Nephron progenitor cell (in vitro differentiated cells): Measurements from ENCODE around the gene GDI2.

ENCODE experiments used
- DNase-seq: peaks from one replicate; pipeline ENCODE4 v3.0.0; 2021
- H3K27ac Mint-ChIP-seq: 2 replicates; pipeline ENCODE4 v1.8.0; 2021; ENCODE audit warnings: mild to moderate bottlenecking, moderate library complexity, mixed read lengths
- H3K27me3 Mint-ChIP-seq: 2 replicates; pipeline ENCODE4 v1.8.0; 2021; ENCODE audit warnings: mild to moderate bottlenecking, low read depth, mixed read lengths; ENCODE audit not compliant: poor library complexity
- H3K36me3 Mint-ChIP-seq: 2 replicates; pipeline ENCODE4 v1.8.0; 2021; ENCODE audit warnings: low read depth, mixed read lengths
- H3K4me1 Mint-ChIP-seq: 2 replicates; pipeline ENCODE4 v1.8.0; 2021; ENCODE audit warnings: mixed read lengths
- H3K4me3 Mint-ChIP-seq: 2 replicates; pipeline ENCODE4 v1.8.0; 2021; ENCODE audit warnings: mild to moderate bottlenecking, moderate library complexity, mixed read lengths
- H3K9me3 Mint-ChIP-seq: 2 replicates; pipeline ENCODE4 v1.8.0; 2021; ENCODE audit warnings: mild to moderate bottlenecking, moderate library complexity, mixed read lengths
- CTCF ChIP-seq: fragments of 200-600 bp; sonication (generic); IDR thresholded peaks from 2 replicates; pipeline ENCODE4 v1.5.0; 2021; ENCODE audit warnings: antibody characterized with exemption

GDI2 gene

GRCh38 chr10:5776136-5776880 is 36.9 kb downstream of the GDI2 start:
- peaks cover 8% of the 10 kb centered on the region for H3K4me1 Mint-ChIP-seq
- H3K9me3 Mint-ChIP-seq: peaks cover 12% of the 10 kb centered on the region
- no peaks in the 10 kb centered on the region for H3K27me3 Mint-ChIP-seq
- H3K4me3 Mint-ChIP-seq: no peak overlapping the region
- peaks cover 96% of the 10 kb centered on the region for H3K36me3 Mint-ChIP-seq
- DNase-seq: no peak
- H3K27ac Mint-ChIP-seq: peak overlapping the region; percentile 76
- TF ChIP-seq CTCF: no peak

GRCh38 chr10:5775685-5776084 is 37.5 kb downstream of the GDI2 start:
- Mint-ChIP-seq H3K4me3 (no peak overlapping the region), H3K27ac (peak overlapping the region; percentile 76), H3K36me3 (peaks cover 93% of the 10 kb centered on the region), H3K27me3 (no peaks in the 10 kb centered on the region), H3K9me3 (peaks cover 9% of the 10 kb centered on the region), H3K4me1 (peaks cover 8% of the 10 kb centered on the region)
- TF ChIP-seq CTCF: no peak
- no peak for DNase-seq

- DNase-seq: no peak
- peak overlapping the region; percentile 98 for H3K27ac Mint-ChIP-seq
- H3K27me3 Mint-ChIP-seq: no peaks in the 10 kb centered on the region
- H3K36me3 Mint-ChIP-seq: peaks cover 90% of the 10 kb centered on the region
- H3K9me3 Mint-ChIP-seq: peaks cover 9% of the 10 kb centered on the region
- no peak for TF ChIP-seq CTCF
- peaks cover 8% of the 10 kb centered on the region for H3K4me1 Mint-ChIP-seq
- H3K4me3 Mint-ChIP-seq: no peak overlapping the region
Measured at GRCh38 chr10:5774987-5775620, 38.1 kb downstream of the GDI2 start.

- no peaks in the 10 kb centered on the region for H3K4me1 Mint-ChIP-seq
- H3K36me3 Mint-ChIP-seq: peaks cover 72% of the 10 kb centered on the region
- no peak for DNase-seq
- no peaks in the 10 kb centered on the region for H3K9me3 Mint-ChIP-seq
- TF ChIP-seq CTCF: no peak
- peak overlapping the region; percentile 19 for H3K27ac Mint-ChIP-seq
- no peaks in the 10 kb centered on the region for H3K27me3 Mint-ChIP-seq
- H3K4me3 Mint-ChIP-seq: no peak overlapping the region
Measured at GRCh38 chr10:5766189-5766588, 47.0 kb downstream of the GDI2 start.

GRCh38 chr10:5765617-5766016 is 47.6 kb downstream of the GDI2 start:
- DNase-seq: no peak
- H3K4me3 Mint-ChIP-seq: no peak overlapping the region
- no peaks in the 10 kb centered on the region for H3K4me1 Mint-ChIP-seq
- no peaks in the 10 kb centered on the region for H3K9me3 Mint-ChIP-seq
- no peak for TF ChIP-seq CTCF
- no peaks in the 10 kb centered on the region for H3K27me3 Mint-ChIP-seq
- peak overlapping the region; percentile 19 for H3K27ac Mint-ChIP-seq
- H3K36me3 Mint-ChIP-seq: peaks cover 76% of the 10 kb centered on the region
